ENCODE data around the gene SLFN12.

The SLFN12 gene

DNA sequence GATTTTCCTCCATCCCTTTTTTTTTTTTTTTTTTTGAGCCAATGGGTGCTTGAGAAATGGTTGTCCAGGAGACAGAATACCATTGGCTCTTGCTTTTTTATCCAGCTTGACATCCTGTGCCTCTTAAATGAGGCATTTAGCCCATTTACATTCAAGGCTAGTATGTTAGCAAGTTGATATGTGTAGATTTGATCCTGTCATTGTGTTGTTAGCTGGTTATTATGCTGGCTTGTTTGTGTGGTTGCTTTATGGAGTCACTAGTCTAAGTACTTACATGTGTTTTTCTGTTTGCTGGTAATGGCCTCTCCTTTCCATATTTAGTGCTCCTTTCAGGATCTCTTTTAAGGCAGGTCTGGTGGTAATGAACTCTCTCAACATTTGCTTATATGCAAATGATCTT lies 44.8 kb downstream of the SLFN12 start:
- in situ Hi-C loops (cut with HindIII; ENCODE audit: low sequenced_read_pairs): no loop called here
- TF ChIP-seq, protein P1, sequence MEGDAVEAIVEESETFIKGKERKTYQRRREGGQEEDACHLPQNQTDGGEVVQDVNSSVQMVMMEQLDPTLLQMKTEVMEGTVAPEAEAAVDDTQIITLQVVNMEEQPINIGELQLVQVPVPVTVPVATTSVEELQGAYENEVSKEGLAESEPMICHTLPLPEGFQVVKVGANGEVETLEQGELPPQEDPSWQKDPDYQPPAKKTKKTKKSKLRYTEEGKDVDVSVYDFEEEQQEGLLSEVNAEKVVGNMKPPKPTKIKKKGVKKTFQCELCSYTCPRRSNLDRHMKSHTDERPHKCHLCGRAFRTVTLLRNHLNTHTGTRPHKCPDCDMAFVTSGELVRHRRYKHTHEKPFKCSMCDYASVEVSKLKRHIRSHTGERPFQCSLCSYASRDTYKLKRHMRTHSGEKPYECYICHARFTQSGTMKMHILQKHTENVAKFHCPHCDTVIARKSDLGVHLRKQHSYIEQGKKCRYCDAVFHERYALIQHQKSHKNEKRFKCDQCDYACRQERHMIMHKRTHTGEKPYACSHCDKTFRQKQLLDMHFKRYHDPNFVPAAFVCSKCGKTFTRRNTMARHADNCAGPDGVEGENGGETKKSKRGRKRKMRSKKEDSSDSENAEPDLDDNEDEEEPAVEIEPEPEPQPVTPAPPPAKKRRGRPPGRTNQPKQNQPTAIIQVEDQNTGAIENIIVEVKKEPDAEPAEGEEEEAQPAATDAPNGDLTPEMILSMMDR (IDR thresholded peaks at IDR 0.05; ENCODE audit: low read depth, low read length, missing control alignments): no peak
- H3K4me3 ChIP-seq (ENCODE audit: low read depth, low read length): no peak overlapping the region
- DNase-seq (ENCODE audit: low read depth): no peak

DNA sequence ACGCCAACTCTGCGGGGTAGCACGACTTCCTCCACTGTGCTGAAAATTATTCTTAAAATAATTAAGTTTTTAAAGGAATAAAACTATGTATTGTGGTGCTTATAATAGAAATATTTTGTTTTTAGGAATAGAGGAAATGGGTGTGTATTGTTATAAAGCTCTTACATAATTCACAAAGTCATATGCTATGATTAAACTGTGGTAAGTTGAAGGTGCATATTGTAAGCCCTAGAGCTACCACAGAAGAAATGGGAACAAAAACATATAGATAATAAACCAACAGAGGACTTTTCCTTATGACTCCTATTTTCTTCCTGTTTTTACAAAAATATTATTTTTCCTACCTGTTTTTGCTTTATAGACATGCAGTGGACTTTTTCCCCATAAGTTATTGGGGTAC lies 54.6 kb downstream of the SLFN12 start:
- H3K4me3 ChIP-seq (ENCODE audit: low read depth, low read length): no peak overlapping the region
- in situ Hi-C loops (cut with HindIII; ENCODE audit: low sequenced_read_pairs): no loop called here
- TF ChIP-seq, protein P1 (IDR thresholded peaks at IDR 0.05; ENCODE audit: low read depth, low read length, missing control alignments): no peak
- DNase-seq (ENCODE audit: low read depth): no peak

DNA sequence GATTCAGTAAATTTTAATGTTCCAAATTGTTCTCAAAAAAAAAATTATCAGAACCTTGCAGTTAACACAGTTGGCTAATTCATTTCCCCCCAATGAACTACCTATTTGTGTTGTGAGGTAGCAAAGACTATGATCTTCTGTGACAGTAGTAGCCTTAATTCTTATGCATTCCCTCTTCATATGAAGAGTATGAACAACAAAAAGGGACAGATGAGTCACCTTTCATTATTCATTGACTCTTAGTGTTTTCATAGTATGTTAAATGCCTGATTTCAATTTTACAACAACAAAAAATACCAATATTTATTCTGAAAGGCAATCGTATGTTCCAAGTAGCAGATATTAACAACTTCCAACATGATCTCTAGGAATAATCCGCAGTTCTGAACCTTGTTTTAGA lies 55.2 kb downstream of the SLFN12 start:
- no peak overlapping the region for H3K4me3 ChIP-seq (ENCODE audit: low read depth, low read length)
- TF ChIP-seq, protein P1 (IDR thresholded peaks at IDR 0.05; ENCODE audit: low read depth, low read length, missing control alignments): no peak
- no peak for DNase-seq (ENCODE audit: low read depth)
- in situ Hi-C loops (cut with HindIII; ENCODE audit: low sequenced_read_pairs): no loop called here

DNA sequence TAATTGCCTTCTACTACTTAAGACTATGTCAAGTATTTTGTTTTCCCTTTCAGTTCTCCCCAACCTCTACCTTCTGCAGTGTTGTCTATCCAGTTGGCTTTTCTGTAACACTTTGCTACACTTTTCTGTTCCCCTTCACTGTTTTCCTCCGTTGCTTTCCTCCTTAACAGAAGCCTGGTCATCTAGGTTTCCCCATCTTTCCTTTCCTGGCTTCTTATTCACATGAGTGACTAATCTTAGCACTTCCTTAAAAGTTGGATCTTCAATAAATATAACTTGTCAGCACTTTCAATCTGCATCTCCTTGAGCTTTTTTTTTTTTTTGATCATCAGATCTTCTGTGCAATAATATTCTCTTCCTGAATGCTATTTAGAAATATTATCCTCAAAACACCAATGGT lies 56.1 kb downstream of the SLFN12 start:
- TF ChIP-seq, protein P1 (IDR thresholded peaks at IDR 0.05; ENCODE audit: low read depth, low read length, missing control alignments): no peak
- no peak for DNase-seq (ENCODE audit: low read depth)
- H3K4me3 ChIP-seq (ENCODE audit: low read depth, low read length): no peak overlapping the region
- in situ Hi-C loops (cut with HindIII; ENCODE audit: low sequenced_read_pairs): no loop called here

DNA sequence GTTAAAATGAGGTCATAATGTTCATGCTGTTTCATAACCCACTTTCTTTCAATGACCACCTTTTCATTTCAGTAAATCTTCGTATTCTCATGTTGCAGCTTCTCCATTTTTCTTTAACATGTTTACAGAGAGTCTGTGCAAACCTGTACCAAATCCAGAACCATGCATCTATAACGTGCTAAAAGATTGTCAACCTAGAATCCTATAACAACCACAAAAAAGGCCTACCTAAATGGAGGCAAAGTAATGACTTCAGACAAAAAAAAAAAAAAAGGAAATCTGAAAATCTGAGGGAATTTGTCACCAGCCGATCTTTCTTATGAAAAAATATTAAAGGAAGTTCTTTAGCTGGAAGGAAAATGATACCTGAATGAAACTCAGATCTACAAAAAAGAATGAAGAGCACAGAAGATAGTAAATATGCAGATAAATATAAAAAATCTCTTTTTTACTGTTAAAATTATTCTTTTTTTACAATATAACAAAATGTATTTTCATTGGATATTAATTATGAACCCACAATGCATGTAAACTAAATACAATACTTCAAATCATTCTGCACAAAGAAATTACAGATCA lies 57.4 kb downstream of the SLFN12 start:
- in situ Hi-C loops (cut with HindIII; ENCODE audit: low sequenced_read_pairs): no loop called here
- TF ChIP-seq, protein P1 (IDR thresholded peaks at IDR 0.05; ENCODE audit: low read depth, low read length, missing control alignments): no peak
- no peak for DNase-seq (ENCODE audit: low read depth)
- H3K4me3 ChIP-seq (ENCODE audit: low read depth, low read length): peak overlapping the region; percentile 41

DNA sequence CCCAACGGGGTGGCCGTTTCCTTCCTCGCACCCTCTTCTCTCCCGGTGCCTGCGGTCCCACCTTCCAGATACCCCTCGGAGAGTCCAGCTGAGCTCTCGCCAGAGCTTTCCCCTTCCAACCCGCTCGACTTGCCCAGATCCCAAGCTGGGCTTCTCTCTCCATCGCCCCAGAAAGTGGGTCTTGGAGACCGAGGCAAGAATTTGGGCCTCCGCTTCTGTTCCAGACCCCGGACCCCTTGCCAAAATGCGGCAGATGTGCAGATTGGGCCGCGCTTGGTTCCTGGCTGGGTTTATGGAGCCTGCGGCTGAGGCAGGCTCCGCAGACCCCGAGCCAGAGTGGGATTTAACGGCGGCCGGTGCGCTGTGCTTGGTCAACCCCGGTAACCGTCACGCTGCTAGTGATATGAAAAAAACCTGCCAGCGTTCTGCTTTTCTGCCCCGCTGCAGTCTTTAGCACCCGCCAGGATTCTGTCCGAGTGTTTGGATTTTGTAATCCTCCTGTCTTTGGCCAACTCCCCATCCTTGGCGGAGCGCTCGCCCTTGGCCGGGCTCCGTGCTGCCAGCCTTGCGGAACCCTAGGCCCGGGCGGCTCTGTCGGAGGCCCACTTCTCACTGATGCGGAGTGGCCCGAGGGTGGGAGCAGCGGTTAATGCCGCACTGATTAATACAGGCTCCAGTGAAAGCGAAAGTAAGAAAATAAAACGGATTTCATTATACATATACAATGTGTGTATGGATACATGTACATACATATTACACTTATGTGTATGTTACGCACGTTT lies 58.1 kb downstream of the SLFN12 start:
- no peak for DNase-seq (ENCODE audit: low read depth)
- TF ChIP-seq, protein P1 (IDR thresholded peaks at IDR 0.05; ENCODE audit: low read depth, low read length, missing control alignments): no peak
- peak overlapping the region; percentile 41 for H3K4me3 ChIP-seq (ENCODE audit: low read depth, low read length)
- in situ Hi-C loops (cut with HindIII; ENCODE audit: low sequenced_read_pairs): no loop called here

All from astrocyte of the cerebellum (primary cell).